HG03520 (cell line): ENCODE results near the gene SFI1.

Source experiments
- ATAC-seq: cut with Tn5 transposase; IDR thresholded peaks from one replicate; pipeline ENCODE4 v1.9.1; 2021; ENCODE audit warnings: mild to moderate bottlenecking, moderate library complexity; ENCODE audit not compliant: unreplicated experiment

Gene SFI1

DNA sequence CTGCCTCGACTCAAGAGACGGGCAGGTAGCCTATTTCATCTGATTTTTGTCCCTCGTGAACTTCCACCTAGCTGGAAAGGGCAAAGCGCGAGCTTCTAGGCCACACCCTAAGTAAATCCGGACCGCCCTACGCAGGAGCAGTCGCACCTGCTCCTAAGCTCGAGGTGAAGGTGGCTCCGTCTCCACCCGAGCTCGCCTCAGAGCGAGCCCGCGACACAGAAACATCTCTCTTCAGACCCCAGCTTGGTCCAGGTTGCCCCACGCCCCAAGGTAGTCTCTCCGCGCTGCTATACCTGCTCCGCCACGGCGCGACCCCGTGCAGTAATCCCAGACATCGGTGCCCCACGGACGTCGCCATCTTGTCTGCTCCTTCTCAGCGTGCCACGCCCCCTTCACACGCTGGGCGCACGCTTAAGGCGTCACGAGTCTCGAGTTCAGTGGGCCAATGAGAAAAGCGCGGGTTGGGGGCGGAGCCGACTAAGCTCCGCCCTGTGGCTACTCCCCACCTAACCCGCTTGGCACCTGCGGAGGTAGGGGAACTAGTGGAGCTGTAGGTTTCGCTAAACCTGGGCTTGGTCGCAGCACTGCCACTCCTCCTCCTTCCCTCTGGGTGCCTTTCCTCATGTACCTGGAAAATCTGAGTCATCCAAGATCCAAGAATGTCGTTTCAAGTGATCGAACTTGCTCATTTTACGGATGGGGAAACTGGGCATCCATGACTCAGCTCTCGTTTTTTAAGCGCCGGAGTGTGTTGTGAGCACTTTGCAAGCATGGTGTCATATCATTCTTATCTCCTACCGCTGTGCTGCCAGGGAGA lies 165.7 kb downstream of the SFI1 start, which contains the start of gene PISD:
Gene PISD, minus strand, starts transcription at position 365 of the 817 bp plus-strand sequence. Its CDS starts 7 bp downstream, at position 358.
- ATAC-seq = peak; percentile 78

DNA sequence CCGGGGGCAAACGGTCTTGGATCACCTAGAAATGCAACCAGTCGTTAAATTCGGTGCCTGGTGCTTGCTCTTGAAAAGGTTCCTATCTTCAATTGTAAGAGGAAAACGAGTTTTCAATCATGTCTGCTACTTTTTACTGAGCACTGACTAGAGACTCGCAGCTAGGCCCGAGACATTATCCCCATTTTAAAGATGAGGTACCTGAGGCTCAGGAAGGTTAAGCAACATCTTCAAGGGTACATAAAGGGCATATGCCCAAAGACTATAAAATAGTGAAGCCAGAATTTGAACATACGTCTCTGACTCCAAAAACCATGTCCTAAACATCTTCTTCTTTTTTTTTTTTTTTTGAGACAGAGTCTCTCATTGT lies 166.3 kb downstream of the SFI1 start:
- ATAC-seq = no peak
